ENCODE data around the gene HDLBP.
"Not testable (repeated sequence)": the region's sequence is repeated elsewhere in the genome, so short reads cannot be mapped to it uniquely, and the experiment has no call there.

The HDLBP gene

DNA sequence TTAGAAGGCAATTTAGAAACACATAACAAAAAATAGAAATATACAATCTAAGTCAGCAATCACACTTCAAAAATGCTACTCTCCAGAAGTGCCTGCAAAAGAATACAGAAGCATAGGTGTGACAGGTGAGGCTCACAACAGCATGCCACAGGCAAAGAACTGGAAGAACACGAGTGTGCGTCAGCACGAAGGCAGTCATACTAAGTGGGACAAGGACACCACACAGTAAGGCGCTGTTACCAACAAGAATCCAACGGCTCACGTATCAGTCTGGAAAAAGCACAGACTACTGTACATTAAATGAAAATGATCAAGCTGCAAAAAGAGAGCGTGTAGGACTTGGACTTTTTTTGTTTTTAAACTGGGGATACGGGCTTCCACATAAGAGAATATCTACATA is 18.7 kb downstream of the HDLBP start:
- no peak for ATAC-seq
- TF ChIP-seq TOX (CRISPR knock-in tag; IDR thresholded peaks at IDR 0.05; ENCODE audit: borderline replicate concordance) = no peak
- no peak for TF ChIP-seq GLIS3 (CRISPR knock-in tag; IDR thresholded peaks at IDR 0.05)
- no peak for TF ChIP-seq ZFP3 (CRISPR knock-in tag; IDR thresholded peaks at IDR 0.05)
- TF ChIP-seq RARB (CRISPR knock-in tag; IDR thresholded peaks at IDR 0.05) = no peak
- no peak for TF ChIP-seq ZNF70 (CRISPR knock-in tag; IDR thresholded peaks at IDR 0.05)
- no peak for TF ChIP-seq ARNTL (CRISPR knock-in tag; IDR thresholded peaks at IDR 0.05; ENCODE audit: borderline replicate concordance, low read depth)
- no peak for TF ChIP-seq ZFP30 (CRISPR knock-in tag; IDR thresholded peaks at IDR 0.05)

DNA sequence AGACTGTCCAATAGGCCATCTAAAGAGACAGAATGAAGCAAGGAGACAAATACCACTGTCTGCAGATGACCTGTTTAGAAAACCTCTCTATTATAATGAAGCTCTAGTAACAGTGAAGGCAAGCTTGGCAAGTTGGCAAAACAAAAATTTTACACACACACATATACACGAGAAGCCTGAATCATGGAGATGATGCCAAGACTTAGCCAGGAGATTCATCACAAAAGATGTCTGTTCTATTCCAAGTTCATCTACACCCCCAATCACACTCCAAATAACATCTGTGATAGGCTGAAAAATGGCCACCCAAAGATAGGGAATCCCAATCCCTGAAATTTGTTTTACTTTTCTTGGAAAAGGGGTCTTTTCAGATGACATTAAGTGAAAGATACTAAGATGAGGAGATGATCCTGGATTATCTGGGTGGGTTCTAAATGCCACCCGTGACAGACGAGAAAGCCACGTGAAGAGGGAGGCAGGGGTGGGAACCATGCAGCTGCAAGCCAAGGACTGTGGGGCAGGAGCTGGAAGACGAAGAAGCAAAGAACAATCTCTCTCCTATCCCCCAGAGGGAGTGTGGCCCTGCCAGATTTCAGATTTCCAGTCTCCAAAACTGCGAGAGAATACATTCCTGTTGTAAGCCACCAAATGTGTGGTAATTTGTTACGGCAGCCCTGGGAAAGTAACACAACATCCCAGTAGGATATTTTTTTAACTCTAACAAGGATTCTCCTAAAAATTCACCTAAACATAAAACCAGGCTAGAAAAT is 20.0 kb downstream of the HDLBP start:
- no peak for ATAC-seq
- TF ChIP-seq, protein P1, sequence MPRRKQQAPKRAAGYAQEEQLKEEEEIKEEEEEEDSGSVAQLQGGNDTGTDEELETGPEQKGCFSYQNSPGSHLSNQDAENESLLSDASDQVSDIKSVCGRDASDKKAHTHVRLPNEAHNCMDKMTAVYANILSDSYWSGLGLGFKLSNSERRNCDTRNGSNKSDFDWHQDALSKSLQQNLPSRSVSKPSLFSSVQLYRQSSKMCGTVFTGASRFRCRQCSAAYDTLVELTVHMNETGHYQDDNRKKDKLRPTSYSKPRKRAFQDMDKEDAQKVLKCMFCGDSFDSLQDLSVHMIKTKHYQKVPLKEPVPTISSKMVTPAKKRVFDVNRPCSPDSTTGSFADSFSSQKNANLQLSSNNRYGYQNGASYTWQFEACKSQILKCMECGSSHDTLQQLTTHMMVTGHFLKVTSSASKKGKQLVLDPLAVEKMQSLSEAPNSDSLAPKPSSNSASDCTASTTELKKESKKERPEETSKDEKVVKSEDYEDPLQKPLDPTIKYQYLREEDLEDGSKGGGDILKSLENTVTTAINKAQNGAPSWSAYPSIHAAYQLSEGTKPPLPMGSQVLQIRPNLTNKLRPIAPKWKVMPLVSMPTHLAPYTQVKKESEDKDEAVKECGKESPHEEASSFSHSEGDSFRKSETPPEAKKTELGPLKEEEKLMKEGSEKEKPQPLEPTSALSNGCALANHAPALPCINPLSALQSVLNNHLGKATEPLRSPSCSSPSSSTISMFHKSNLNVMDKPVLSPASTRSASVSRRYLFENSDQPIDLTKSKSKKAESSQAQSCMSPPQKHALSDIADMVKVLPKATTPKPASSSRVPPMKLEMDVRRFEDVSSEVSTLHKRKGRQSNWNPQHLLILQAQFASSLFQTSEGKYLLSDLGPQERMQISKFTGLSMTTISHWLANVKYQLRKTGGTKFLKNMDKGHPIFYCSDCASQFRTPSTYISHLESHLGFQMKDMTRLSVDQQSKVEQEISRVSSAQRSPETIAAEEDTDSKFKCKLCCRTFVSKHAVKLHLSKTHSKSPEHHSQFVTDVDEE (CRISPR knock-in tag; IDR thresholded peaks at IDR 0.05) = no peak
- TF ChIP-seq, protein P2, sequence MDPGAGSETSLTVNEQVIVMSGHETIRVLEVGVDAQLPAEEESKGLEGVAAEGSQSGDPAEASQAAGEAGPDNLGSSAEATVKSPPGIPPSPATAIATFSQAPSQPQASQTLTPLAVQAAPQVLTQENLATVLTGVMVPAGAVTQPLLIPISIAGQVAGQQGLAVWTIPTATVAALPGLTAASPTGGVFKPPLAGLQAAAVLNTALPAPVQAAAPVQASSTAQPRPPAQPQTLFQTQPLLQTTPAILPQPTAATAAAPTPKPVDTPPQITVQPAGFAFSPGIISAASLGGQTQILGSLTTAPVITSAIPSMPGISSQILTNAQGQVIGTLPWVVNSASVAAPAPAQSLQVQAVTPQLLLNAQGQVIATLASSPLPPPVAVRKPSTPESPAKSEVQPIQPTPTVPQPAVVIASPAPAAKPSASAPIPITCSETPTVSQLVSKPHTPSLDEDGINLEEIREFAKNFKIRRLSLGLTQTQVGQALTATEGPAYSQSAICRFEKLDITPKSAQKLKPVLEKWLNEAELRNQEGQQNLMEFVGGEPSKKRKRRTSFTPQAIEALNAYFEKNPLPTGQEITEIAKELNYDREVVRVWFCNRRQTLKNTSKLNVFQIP (CRISPR knock-in tag; IDR thresholded peaks at IDR 0.05; ENCODE audit: borderline replicate concordance, low read depth) = no peak
- TF ChIP-seq OSR1 (CRISPR knock-in tag; IDR thresholded peaks at IDR 0.05) (no peak), ZNF565 (CRISPR knock-in tag; conservative IDR thresholded peaks at IDR 0.05; ENCODE audit: low read depth) (no peak), ISL1 (CRISPR knock-in tag; IDR thresholded peaks at IDR 0.05) (no peak), SNAI2 (CRISPR knock-in tag; IDR thresholded peaks at IDR 0.05) (no peak), BACH2 (CRISPR knock-in tag; IDR thresholded peaks at IDR 0.05; ENCODE audit: borderline replicate concordance) (no peak), TOX (CRISPR knock-in tag; IDR thresholded peaks at IDR 0.05; ENCODE audit: borderline replicate concordance) (no peak)
- TF ChIP-seq, protein P3, sequence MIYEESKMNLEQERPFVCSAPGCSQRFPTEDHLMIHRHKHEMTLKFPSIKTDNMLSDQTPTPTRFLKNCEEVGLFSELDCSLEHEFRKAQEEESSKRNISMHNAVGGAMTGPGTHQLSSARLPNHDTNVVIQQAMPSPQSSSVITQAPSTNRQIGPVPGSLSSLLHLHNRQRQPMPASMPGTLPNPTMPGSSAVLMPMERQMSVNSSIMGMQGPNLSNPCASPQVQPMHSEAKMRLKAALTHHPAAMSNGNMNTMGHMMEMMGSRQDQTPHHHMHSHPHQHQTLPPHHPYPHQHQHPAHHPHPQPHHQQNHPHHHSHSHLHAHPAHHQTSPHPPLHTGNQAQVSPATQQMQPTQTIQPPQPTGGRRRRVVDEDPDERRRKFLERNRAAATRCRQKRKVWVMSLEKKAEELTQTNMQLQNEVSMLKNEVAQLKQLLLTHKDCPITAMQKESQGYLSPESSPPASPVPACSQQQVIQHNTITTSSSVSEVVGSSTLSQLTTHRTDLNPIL (CRISPR knock-in tag; IDR thresholded peaks at IDR 0.05; ENCODE audit: low read depth) = no peak

DNA sequence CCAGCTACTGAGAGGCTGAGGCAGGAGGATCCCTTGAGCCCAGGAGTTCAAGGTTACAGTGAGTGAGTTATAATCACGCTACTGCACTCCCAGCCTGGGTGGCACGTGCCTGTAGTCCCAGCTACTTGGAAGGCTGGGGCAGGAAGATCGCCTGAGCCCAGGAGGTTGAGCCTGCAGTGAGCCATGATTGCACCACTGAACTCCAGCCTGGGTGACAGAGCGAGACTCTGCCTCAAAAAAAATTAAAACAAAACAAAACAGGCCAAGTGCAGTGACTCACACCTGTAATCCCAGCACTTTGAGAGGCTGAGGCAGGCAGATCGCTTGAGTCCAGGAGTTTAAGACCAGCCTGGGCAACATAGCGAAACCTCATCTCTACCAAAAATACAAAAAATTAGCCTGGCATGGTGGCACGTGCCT is 22.1 kb downstream of the HDLBP start:
- ATAC-seq = not testable (repeated sequence)

DNA sequence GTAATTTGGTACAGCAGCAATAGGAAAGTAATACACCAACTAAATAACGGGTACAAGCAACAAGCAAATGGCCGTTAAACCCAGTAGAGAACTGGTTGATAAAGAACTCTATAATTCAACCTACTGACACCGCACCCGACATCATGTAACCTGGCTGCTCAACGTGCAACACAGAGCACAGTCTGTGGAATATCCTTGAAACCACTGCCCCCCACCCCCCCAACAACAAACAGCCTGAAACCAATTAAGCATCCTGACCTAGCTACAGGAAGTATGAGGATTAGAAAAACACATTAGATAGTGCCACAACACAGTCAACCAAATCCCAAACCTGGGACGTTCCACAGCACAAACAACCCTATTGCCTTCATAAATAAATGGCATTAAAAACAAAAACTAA is 23.5 kb downstream of the HDLBP start:
- ATAC-seq = no peak
- TF ChIP-seq RARB (CRISPR knock-in tag; IDR thresholded peaks at IDR 0.05) (no peak), BACH2 (CRISPR knock-in tag; IDR thresholded peaks at IDR 0.05; ENCODE audit: borderline replicate concordance) (no peak), CSDC2 (CRISPR knock-in tag; IDR thresholded peaks at IDR 0.05) (no peak), ESRRG (CRISPR knock-in tag; IDR thresholded peaks at IDR 0.05) (no peak), OSR1 (CRISPR knock-in tag; IDR thresholded peaks at IDR 0.05) (no peak), ZFP30 (CRISPR knock-in tag; IDR thresholded peaks at IDR 0.05) (no peak), GLIS3 (CRISPR knock-in tag; IDR thresholded peaks at IDR 0.05) (no peak), ZFP3 (CRISPR knock-in tag; IDR thresholded peaks at IDR 0.05) (no peak), ISL1 (CRISPR knock-in tag; IDR thresholded peaks at IDR 0.05) (no peak), ZNF8 (CRISPR knock-in tag; IDR thresholded peaks at IDR 0.05) (no peak), PPARA (CRISPR knock-in tag; IDR thresholded peaks at IDR 0.05; ENCODE audit: borderline replicate concordance) (no peak)
- TF ChIP-seq, protein P4, sequence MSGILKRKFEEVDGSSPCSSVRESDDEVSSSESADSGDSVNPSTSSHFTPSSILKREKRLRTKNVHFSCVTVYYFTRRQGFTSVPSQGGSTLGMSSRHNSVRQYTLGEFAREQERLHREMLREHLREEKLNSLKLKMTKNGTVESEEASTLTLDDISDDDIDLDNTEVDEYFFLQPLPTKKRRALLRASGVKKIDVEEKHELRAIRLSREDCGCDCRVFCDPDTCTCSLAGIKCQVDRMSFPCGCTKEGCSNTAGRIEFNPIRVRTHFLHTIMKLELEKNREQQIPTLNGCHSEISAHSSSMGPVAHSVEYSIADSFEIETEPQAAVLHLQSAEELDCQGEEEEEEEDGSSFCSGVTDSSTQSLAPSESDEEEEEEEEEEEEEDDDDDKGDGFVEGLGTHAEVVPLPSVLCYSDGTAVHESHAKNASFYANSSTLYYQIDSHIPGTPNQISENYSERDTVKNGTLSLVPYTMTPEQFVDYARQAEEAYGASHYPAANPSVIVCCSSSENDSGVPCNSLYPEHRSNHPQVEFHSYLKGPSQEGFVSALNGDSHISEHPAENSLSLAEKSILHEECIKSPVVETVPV (CRISPR knock-in tag; IDR thresholded peaks at IDR 0.05) = no peak
- TF ChIP-seq, protein P1 (CRISPR knock-in tag; IDR thresholded peaks at IDR 0.05) = no peak
